Measurements from ENCODE around the gene RAMP1. TPM values are rescaled to one million over a fixed set of nuclear protein-coding genes. Genes with fewer than 3 reads are reported as not detected.

The RAMP1 gene
- total and polyA plus RNA-seq, 2 donors from 2014 or later: 8.8 to 17.3 TPM

DNA sequence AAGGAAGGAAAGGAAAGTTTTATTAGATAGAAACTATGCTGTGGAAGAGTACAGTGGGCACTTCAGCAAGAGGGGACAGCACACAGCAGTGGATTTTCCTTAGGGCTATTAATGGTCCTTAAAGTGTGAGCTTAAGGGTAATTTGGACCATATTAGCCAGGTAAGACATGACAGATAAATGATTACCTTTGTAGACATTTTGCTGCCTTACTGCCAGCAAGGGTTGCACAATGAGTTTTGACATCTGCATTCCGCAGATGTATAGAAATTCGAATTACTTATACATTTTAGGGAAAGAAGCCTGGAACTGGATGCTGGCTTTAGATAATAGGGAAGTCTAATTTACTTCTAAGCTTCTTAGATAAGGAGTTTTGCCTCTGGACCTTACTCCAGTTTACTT is 93.4 kb downstream of the RAMP1 start:
- Histone ChIP-seq H3K4me3 (ENCODE audit: low read length in 3 of 3) (no peak overlapping the region), H3K27ac (ENCODE audit: low read depth in 2 of 2, low read length in 2 of 2) (no peak overlapping the region), H3K4me1 (ENCODE audit: control insufficient read depth in 2 of 3, insufficient read depth in 2 of 3, low read depth in 1 of 3, low read length in 3 of 3) (peaks cover 0 to 2% (median 0%) of the 10 kb centered on the region in 3 donors), H3K9me3 (ENCODE audit: control insufficient read depth in 2 of 3, insufficient read depth in 1 of 3, low read length in 3 of 3) (no peaks in the 10 kb centered on the region), H3K36me3 (ENCODE audit: control insufficient read depth in 2 of 3, insufficient read depth in 3 of 3, low read length in 3 of 3) (no peaks in the 10 kb centered on the region), H3K27me3 (ENCODE audit: control insufficient read depth, insufficient read depth, low read length) (peaks cover 2% of the 10 kb centered on the region), H3K9ac (ENCODE audit: low read length in 3 of 3) (no peak overlapping the region)
- intact Hi-C loops (cut with DNase I): no loop called here
- TF ChIP-seq, protein P1, sequence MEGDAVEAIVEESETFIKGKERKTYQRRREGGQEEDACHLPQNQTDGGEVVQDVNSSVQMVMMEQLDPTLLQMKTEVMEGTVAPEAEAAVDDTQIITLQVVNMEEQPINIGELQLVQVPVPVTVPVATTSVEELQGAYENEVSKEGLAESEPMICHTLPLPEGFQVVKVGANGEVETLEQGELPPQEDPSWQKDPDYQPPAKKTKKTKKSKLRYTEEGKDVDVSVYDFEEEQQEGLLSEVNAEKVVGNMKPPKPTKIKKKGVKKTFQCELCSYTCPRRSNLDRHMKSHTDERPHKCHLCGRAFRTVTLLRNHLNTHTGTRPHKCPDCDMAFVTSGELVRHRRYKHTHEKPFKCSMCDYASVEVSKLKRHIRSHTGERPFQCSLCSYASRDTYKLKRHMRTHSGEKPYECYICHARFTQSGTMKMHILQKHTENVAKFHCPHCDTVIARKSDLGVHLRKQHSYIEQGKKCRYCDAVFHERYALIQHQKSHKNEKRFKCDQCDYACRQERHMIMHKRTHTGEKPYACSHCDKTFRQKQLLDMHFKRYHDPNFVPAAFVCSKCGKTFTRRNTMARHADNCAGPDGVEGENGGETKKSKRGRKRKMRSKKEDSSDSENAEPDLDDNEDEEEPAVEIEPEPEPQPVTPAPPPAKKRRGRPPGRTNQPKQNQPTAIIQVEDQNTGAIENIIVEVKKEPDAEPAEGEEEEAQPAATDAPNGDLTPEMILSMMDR (IDR thresholded peaks at IDR 0.05; ENCODE audit: borderline replicate concordance, extremely low read depth, insufficient read depth): no peak
- no peak for DNase-seq
- FAIRE-seq: no peak

DNA sequence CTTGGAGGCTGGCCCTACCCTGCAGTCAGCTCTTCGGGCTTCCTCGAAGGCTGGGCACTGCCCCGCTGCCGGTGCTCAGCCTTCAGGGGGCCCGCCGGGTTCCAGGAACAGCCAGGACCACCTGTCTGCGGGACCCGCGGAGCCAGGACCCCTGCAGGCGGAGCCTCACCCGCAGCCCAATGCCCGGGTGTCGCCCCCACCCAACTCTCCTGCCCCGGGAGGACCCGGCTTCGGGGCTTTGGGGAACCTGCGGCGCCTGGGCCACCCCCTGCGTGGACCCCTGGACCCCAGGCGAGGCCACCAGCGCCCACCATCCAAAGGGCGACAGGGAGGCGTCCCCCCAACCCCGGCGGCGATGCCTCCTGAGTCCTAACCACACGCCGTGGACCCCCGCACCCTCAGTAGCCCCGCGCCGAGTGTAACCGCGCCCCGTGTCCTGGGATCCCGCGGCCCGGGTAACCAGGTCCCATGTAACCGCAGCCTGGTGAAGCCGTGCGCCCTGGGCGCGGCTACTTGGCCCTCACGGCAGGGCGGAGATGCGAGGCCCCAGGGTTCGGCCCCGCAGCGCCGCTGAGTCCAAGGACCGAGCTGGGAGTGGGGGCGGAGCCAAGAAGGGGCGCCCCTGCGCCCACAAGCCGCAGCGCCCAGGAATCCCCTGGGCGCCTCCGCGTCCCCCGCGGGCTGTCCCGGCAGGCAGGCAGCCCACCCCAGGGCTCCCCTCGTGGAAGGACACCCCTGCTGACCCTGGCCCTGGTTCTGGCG is 96.4 kb downstream of the RAMP1 start:
- FAIRE-seq (no peak), DNase-seq (peak in 3 of 5 donors; percentile 13 to 34 (median 25))
- H3K27me3 ChIP-seq (ENCODE audit: control insufficient read depth, insufficient read depth, low read length): peaks cover 2% of the 10 kb centered on the region
- intact Hi-C loops (cut with DNase I): no loop called here
- H3K9me3 ChIP-seq (ENCODE audit: control insufficient read depth in 2 of 3, insufficient read depth in 1 of 3, low read length in 3 of 3): no peaks in the 10 kb centered on the region
- H3K4me3 ChIP-seq (ENCODE audit: low read length in 3 of 3): no peak overlapping the region
- TF ChIP-seq, protein P1 (IDR thresholded peaks at IDR 0.05; ENCODE audit: borderline replicate concordance, extremely low read depth, insufficient read depth): no peak
- H3K9ac ChIP-seq (ENCODE audit: low read length in 3 of 3): no peak overlapping the region
- H3K36me3 ChIP-seq (ENCODE audit: control insufficient read depth in 2 of 3, insufficient read depth in 3 of 3, low read length in 3 of 3): no peaks in the 10 kb centered on the region
- H3K4me1 ChIP-seq (ENCODE audit: control insufficient read depth in 2 of 3, insufficient read depth in 2 of 3, low read depth in 1 of 3, low read length in 3 of 3): peaks cover 0 to 2% (median 0%) of the 10 kb centered on the region in 3 donors
- H3K27ac ChIP-seq (ENCODE audit: low read depth in 2 of 2, low read length in 2 of 2): no peak overlapping the region

DNA sequence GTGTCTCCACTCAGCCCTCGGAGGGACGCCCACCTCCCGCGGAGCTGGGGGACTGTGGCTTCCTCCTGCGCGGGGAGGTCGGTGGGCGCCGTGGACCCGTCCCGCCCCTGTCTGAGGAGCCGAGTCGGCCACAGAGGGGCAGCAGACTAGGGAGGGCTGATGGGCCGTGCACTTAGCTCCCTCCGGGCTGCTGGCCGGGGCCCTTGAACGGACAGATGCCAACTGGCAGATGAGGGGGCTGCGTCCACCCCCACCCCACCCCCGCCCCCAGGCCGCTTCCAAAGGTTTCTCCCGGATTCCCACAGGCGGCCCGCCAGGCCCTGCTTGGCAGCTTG is 96.9 kb downstream of the RAMP1 start:
- Histone ChIP-seq H3K4me3 (ENCODE audit: low read length in 3 of 3) (no peak overlapping the region), H3K27me3 (ENCODE audit: control insufficient read depth, insufficient read depth, low read length) (peaks cover 2% of the 10 kb centered on the region), H3K27ac (ENCODE audit: low read depth in 2 of 2, low read length in 2 of 2) (no peak overlapping the region), H3K4me1 (ENCODE audit: control insufficient read depth in 2 of 3, insufficient read depth in 2 of 3, low read depth in 1 of 3, low read length in 3 of 3) (peaks cover 0 to 2% (median 0%) of the 10 kb centered on the region in 3 donors), H3K9me3 (ENCODE audit: control insufficient read depth in 2 of 3, insufficient read depth in 1 of 3, low read length in 3 of 3) (peaks cover 0 to under 1% (median 0%) of the 10 kb centered on the region in 3 donors), H3K9ac (ENCODE audit: low read length in 3 of 3) (no peak overlapping the region), H3K36me3 (ENCODE audit: control insufficient read depth in 2 of 3, insufficient read depth in 3 of 3, low read length in 3 of 3) (no peaks in the 10 kb centered on the region)
- intact Hi-C loops (cut with DNase I): no loop called here
- FAIRE-seq (no peak), DNase-seq (peak in 4 of 5 donors; percentile 14 to 48 (median 22))
- TF ChIP-seq, protein P1 (IDR thresholded peaks at IDR 0.05; ENCODE audit: borderline replicate concordance, extremely low read depth, insufficient read depth): no peak

Data from kidney (tissue), 14 donors.